BLaER1 (cell line): ENCODE results near the gene EHMT2.
"Not testable (repeated sequence)": the region's sequence is repeated elsewhere in the genome, so short reads cannot be mapped to it uniquely, and the experiment has no call there.

Source experiments
- H3K27ac ChIP-seq: shearing (Covaris generic); formaldehyde crosslinking; 2 replicates; pipeline ENCODE4 v1.8.1; 2022
- H3K27me3 ChIP-seq: shearing (Covaris generic); formaldehyde crosslinking; 2 replicates; pipeline ENCODE4 v1.8.1; 2022
- H3K36me3 ChIP-seq: shearing (Covaris generic); formaldehyde crosslinking; 2 replicates; pipeline ENCODE4 v1.8.1; 2022
- H3K4me1 ChIP-seq: shearing (Covaris generic); formaldehyde crosslinking; 2 replicates; pipeline ENCODE4 v1.8.1; 2022
- H3K4me2 ChIP-seq: shearing (Covaris generic); formaldehyde crosslinking; 2 replicates; pipeline ENCODE4 v1.8.1; 2022
- H3K4me3 ChIP-seq: shearing (Covaris generic); formaldehyde crosslinking; 2 replicates; pipeline ENCODE4 v1.8.1; 2022
- H3K9ac ChIP-seq: shearing (Covaris generic); formaldehyde crosslinking; 2 replicates; pipeline ENCODE4 v1.8.1; 2022
- H3K9me3 ChIP-seq: shearing (Covaris generic); formaldehyde crosslinking; 2 replicates; pipeline ENCODE4 v1.8.1; 2022
- H4K20me1 ChIP-seq: shearing (Covaris generic); formaldehyde crosslinking; 2 replicates; pipeline ENCODE4 v1.8.1; 2022
- Cebpa-rat ChIP-seq: shearing (Covaris generic); IDR thresholded peaks from 2 replicates; pipeline ENCODE4 v1.8.1; 2022

Gene EHMT2

GRCh38 chr6:31844507-31844906, 53.0 kb downstream of the EHMT2 start:
- no peaks in the 10 kb centered on the region for H3K9me3 ChIP-seq
- no peak for TF ChIP-seq Cebpa-rat
- peak overlapping the region; percentile 29; the same call in 1 of the 2 replicates for H3K9ac ChIP-seq
- peak overlapping the region; percentile 48 for H3K4me2 ChIP-seq
- H3K4me1 ChIP-seq: peaks cover 20% of the 10 kb centered on the region
- H3K36me3 ChIP-seq: peaks cover 28% of the 10 kb centered on the region
- no peak overlapping the region for H3K4me3 ChIP-seq
- H3K27me3 ChIP-seq: no peaks in the 10 kb centered on the region
- H4K20me1 ChIP-seq: peaks cover 28% of the 10 kb centered on the region
- no peak overlapping the region for H3K27ac ChIP-seq

GRCh38 chr6:31842053-31842452, 55.4 kb downstream of the EHMT2 start:
- Histone ChIP-seq H3K36me3 (peaks cover 52% of the 10 kb centered on the region), H3K4me1 (peaks cover 44% of the 10 kb centered on the region), H3K27me3 (no peaks in the 10 kb centered on the region), H3K4me2 (no peak overlapping the region), H4K20me1 (peaks cover 53% of the 10 kb centered on the region), H3K4me3 (no peak overlapping the region), H3K27ac (no peak overlapping the region), H3K9ac (no peak overlapping the region), H3K9me3 (no peaks in the 10 kb centered on the region)
- TF ChIP-seq Cebpa-rat: no peak

- H3K4me3 ChIP-seq, H3K27ac ChIP-seq, H3K9ac ChIP-seq, H3K9me3 ChIP-seq, H3K27me3 ChIP-seq: not testable (repeated sequence)
- Histone ChIP-seq H4K20me1 (peaks cover 69% of the 10 kb centered on the region), H3K4me2 (peak overlapping the region; percentile 96; the same call in 1 of the 2 replicates), H3K36me3 (peaks cover 64% of the 10 kb centered on the region), H3K4me1 (peaks cover 46% of the 10 kb centered on the region)
Observed at GRCh38 chr6:31839779-31840126, 57.7 kb downstream of the EHMT2 start.

GRCh38 chr6:31838968-31839367, 58.5 kb downstream of the EHMT2 start:
- Histone ChIP-seq H3K9ac (no peak overlapping the region; the same call in 1 of the 2 replicates), H3K27me3 (no peaks in the 10 kb centered on the region), H3K27ac (no peak overlapping the region), H4K20me1 (peaks cover 69% of the 10 kb centered on the region), H3K4me1 (peaks cover 43% of the 10 kb centered on the region), H3K36me3 (peaks cover 64% of the 10 kb centered on the region), H3K4me2 (peak overlapping the region; percentile 96), H3K4me3 (peak overlapping the region; percentile 83), H3K9me3 (no peaks in the 10 kb centered on the region)
- TF ChIP-seq Cebpa-rat: no peak

GRCh38 chr6:31838114-31838553, 59.4 kb downstream of the EHMT2 start:
- peaks cover 43% of the 10 kb centered on the region for H3K4me1 ChIP-seq
- H3K4me3 ChIP-seq: peak overlapping the region; percentile 83
- not testable (repeated sequence) for H3K27me3 ChIP-seq, H3K9me3 ChIP-seq, H3K27ac ChIP-seq
- peaks cover 64% of the 10 kb centered on the region for H3K36me3 ChIP-seq
- H3K9ac ChIP-seq: peak overlapping the region; percentile 97
- H3K4me2 ChIP-seq: peak overlapping the region; percentile 96
- peaks cover 69% of the 10 kb centered on the region for H4K20me1 ChIP-seq

GRCh38 chr6:31837369-31838113, 60.0 kb downstream of the EHMT2 start:
- no peak for TF ChIP-seq Cebpa-rat
- Histone ChIP-seq H3K27me3 (no peaks in the 10 kb centered on the region), H3K9ac (peak overlapping the region; percentile 97), H3K9me3 (no peaks in the 10 kb centered on the region), H3K36me3 (peaks cover 64% of the 10 kb centered on the region), H3K4me3 (peak overlapping the region; percentile 83), H3K4me2 (peak overlapping the region; percentile 96), H3K4me1 (peaks cover 48% of the 10 kb centered on the region), H4K20me1 (peaks cover 69% of the 10 kb centered on the region), H3K27ac (peak overlapping the region; percentile 98)

GRCh38 chr6:31836474-31837368, 60.8 kb downstream of the EHMT2 start:
- Histone ChIP-seq H3K27ac (peak overlapping the region; percentile 98), H3K36me3 (peaks cover 59% of the 10 kb centered on the region)

GRCh38 chr6:31836047-31836473, 61.4 kb downstream of the EHMT2 start:
- H4K20me1 ChIP-seq: peaks cover 57% of the 10 kb centered on the region

More at GRCh38 chr6:31836474-31837368, 60.8 kb downstream of the EHMT2 start:
- Histone ChIP-seq H4K20me1 (peaks cover 63% of the 10 kb centered on the region), H3K4me2 (peak overlapping the region; percentile 96), H3K9ac (peak overlapping the region; percentile 97), H3K4me1 (peaks cover 56% of the 10 kb centered on the region), H3K9me3 (no peaks in the 10 kb centered on the region), H3K27me3 (no peaks in the 10 kb centered on the region), H3K4me3 (peak overlapping the region; percentile 83)
- no peak for TF ChIP-seq Cebpa-rat

GRCh38 chr6:31834367-31835250, 62.9 kb downstream of the EHMT2 start:
- no peaks in the 10 kb centered on the region for H3K9me3 ChIP-seq
- peak overlapping the region; percentile 96 for H3K4me2 ChIP-seq
- TF ChIP-seq Cebpa-rat: no peak
- H4K20me1 ChIP-seq: peaks cover 42% of the 10 kb centered on the region
- H3K36me3 ChIP-seq: peaks cover 38% of the 10 kb centered on the region
- H3K4me1 ChIP-seq: peaks cover 65% of the 10 kb centered on the region
- H3K27ac ChIP-seq: peak overlapping the region; percentile 98
- peak overlapping the region; percentile 83 for H3K4me3 ChIP-seq
- no peaks in the 10 kb centered on the region for H3K27me3 ChIP-seq
- peak overlapping the region; percentile 97 for H3K9ac ChIP-seq

More at GRCh38 chr6:31836047-31836473, 61.4 kb downstream of the EHMT2 start:
- Histone ChIP-seq H3K27me3 (no peaks in the 10 kb centered on the region), H3K9ac (peak overlapping the region; percentile 97), H3K4me3 (peak overlapping the region; percentile 83), H3K4me2 (peak overlapping the region; percentile 96), H3K4me1 (peaks cover 62% of the 10 kb centered on the region), H3K9me3 (no peaks in the 10 kb centered on the region), H3K36me3 (peaks cover 52% of the 10 kb centered on the region), H3K27ac (peak overlapping the region; percentile 98)
- no peak for TF ChIP-seq Cebpa-rat
